Endothelial cell of umbilical vein (primary cell): ENCODE results near the gene CHI3L1. TPM values are rescaled to one million over a fixed set of nuclear protein-coding genes. Genes with fewer than 3 reads are reported as not detected.

ENCODE experiments used
- BruUV-seq: library from RNA; stranded (reverse); fragments of 400-500 nt; replicated peaks from 2 replicates; lab custom pipeline; 2021; lab: Mats Ljungman, UMichigan
- CTCF ChIA-PET: fragments of 300-600, 350-600 bp; sonication (Branson Sonifier 250); formaldehyde crosslinking; loops from one replicate; lab custom pipeline; 2021; ENCODE audit warnings: antibody characterized with exemption, inconsistent platforms; lab: Charles Lee
- POLR2A ChIA-PET: fragments of 300-600, 350-600 bp; sonication (Branson Sonifier 250); formaldehyde crosslinking; loops from one replicate; lab custom pipeline; 2021; ENCODE audit warnings: antibody characterized with exemption, inconsistent platforms; lab: Charles Lee
- DNase-seq: peaks from one replicate; pipeline ENCODE4 v3.0.0-alpha.2; 2011; ENCODE audit warnings: low read depth, low spot score
- FAIRE-seq: peaks from 2 replicates; lab custom pipeline; 2011; peaks lifted over from hg19 to GRCh38; lab: Jason Lieb, UNC
- H2AFZ ChIP-seq: 2 replicates; pipeline ENCODE4 v1.6.0; 2012; ENCODE audit warnings: low read depth, low read length, control low read depth, inconsistent platforms
- H3K27ac ChIP-seq: 2 replicates; pipeline ENCODE4 v1.5.1; 2011; ENCODE audit warnings: low read depth, mild to moderate bottlenecking, control low read depth, low read length, moderate library complexity; ENCODE audit not compliant: insufficient read depth
- H3K27me3 ChIP-seq, 2 experiments: 2 replicates each; pipeline versions ENCODE4 v1.6.0 to v1.6.1; 2011; ENCODE audit warnings: low read length in 2 of 2, mixed read lengths in 1 of 2; ENCODE audit not compliant: control insufficient read depth in 2 of 2, insufficient read depth in 2 of 2
- H3K36me3 ChIP-seq, 2 experiments: 2 replicates in 1 of 2; 3 replicates in 1 of 2; pipeline ENCODE4 v1.5.1; 2011; ENCODE audit warnings: low read length in 2 of 2, mild to moderate bottlenecking in 1 of 2, moderate library complexity in 1 of 2; ENCODE audit not compliant: control insufficient read depth in 2 of 2, insufficient read depth in 2 of 2; ENCODE audit errors: extremely low read depth in 1 of 2
- H3K4me1 ChIP-seq: 3 replicates; pipeline ENCODE4 v1.5.1; 2011; ENCODE audit warnings: mild to moderate bottlenecking, low read length; ENCODE audit not compliant: control insufficient read depth, insufficient read depth; ENCODE audit errors: extremely low read depth
- H3K4me2 ChIP-seq: 2 replicates; pipeline ENCODE4 v1.6.1; 2011; ENCODE audit warnings: low read length, control low read depth, mixed read lengths; ENCODE audit not compliant: insufficient read depth
- H3K4me3 ChIP-seq, 3 experiments: fragments of 200-600 bp in 1 of 3; sonication (generic), shearing (Covaris generic) in 1 of 3; replicated peaks in 1 of 3; 2 replicates each; pipeline ENCODE4 v1.5.1; 2011 to 2016; ENCODE audit warnings: control low read depth in 3 of 3, low read length in 3 of 3, mild to moderate bottlenecking in 2 of 3, inconsistent platforms in 1 of 3, low read depth in 1 of 3, moderate library complexity in 1 of 3; ENCODE audit not compliant: insufficient read depth in 1 of 3
- H3K79me2 ChIP-seq: 2 replicates; pipeline ENCODE4 v1.6.0; 2012; ENCODE audit warnings: low read length, inconsistent platforms; ENCODE audit not compliant: control insufficient read depth, insufficient read depth
- H3K9ac ChIP-seq: replicated peaks from 2 replicates; pipeline ENCODE3; 2011; ENCODE audit warnings: low read length, control low read depth; ENCODE audit not compliant: insufficient read depth; ENCODE audit errors: extremely low read depth
- H3K9me1 ChIP-seq: replicated peaks from 3 replicates; pipeline ENCODE4 v1.6.0; 2011; ENCODE audit warnings: mild to moderate bottlenecking, low read length; ENCODE audit not compliant: control insufficient read depth, insufficient read depth; ENCODE audit errors: extremely low read depth
- H3K9me3 ChIP-seq: replicated peaks from 2 replicates; pipeline ENCODE4 v1.5.1; 2012; ENCODE audit warnings: low read length, inconsistent platforms; ENCODE audit not compliant: control insufficient read depth, insufficient read depth
- H4K20me1 ChIP-seq: replicated peaks from 2 replicates; pipeline ENCODE3; 2011; ENCODE audit warnings: mild to moderate bottlenecking, low read length; ENCODE audit not compliant: control insufficient read depth, insufficient read depth; ENCODE audit errors: extremely low read depth
- EZH2 ChIP-seq: IDR thresholded peaks from 2 replicates; pipeline ENCODE4 v1.6.1; 2012; ENCODE audit warnings: borderline replicate concordance, low read depth, mild to moderate bottlenecking, moderate library complexity, low read length, inconsistent platforms; ENCODE audit not compliant: severe bottlenecking
- FOS ChIP-seq: IDR thresholded peaks from 2 replicates; pipeline ENCODE4 v1.6.1; 2011; ENCODE audit warnings: mild to moderate bottlenecking, low read length, moderate library complexity, borderline replicate concordance; ENCODE audit not compliant: insufficient read depth
- GATA2 ChIP-seq: IDR thresholded peaks from 2 replicates; pipeline ENCODE4 v1.7.0; 2011; ENCODE audit warnings: low read depth, mild to moderate bottlenecking, moderate library complexity, mixed read lengths, low read length; ENCODE audit not compliant: insufficient read length, insufficient read depth
- JUN ChIP-seq: IDR thresholded peaks from 2 replicates; pipeline ENCODE4 v1.6.1; 2011; ENCODE audit warnings: borderline replicate concordance, low read depth; ENCODE audit not compliant: insufficient read length, insufficient read depth
- MYC ChIP-seq: IDR thresholded peaks from one replicate; pipeline ENCODE4 v1.6.1; 2011; ENCODE audit warnings: mild to moderate bottlenecking, low read depth, low read length
- POLR2A ChIP-seq: IDR thresholded peaks from 2 replicates; pipeline ENCODE4 v1.6.1; 2012; ENCODE audit warnings: low read depth, mild to moderate bottlenecking, control low read depth, low read length
- POLR2AphosphoS5 ChIP-seq: IDR thresholded peaks from 2 replicates; pipeline ENCODE4 v1.6.1; 2012; ENCODE audit warnings: low read depth, mild to moderate bottlenecking, control low read depth, low read length, moderate library complexity; ENCODE audit not compliant: insufficient read depth
- dilution Hi-C: fragments of 300-500 bp; cut with MboI; formaldehyde crosslinking; loops from one replicate; pipeline ENCODE4 v1.15.0; 2019; ENCODE audit warnings: low sequenced_read_pairs; ENCODE audit not compliant: extremely low pct_ligation_motif_present
- intact Hi-C: fragments of 100-400 bp; cut with micrococcal nuclease; formaldehyde crosslinking; loops from one replicate; pipeline ENCODE4 v1.10.0; 2022
- polyA plus RNA-seq, 4 experiments: library from polyadenylated mRNA; depleted of rRNA in 3 of 4; stranded (reverse) in 3 of 4; unstranded in 1 of 4; fragments of >200 nt; gene quantifications; 2 replicates each; pipeline versions ENCODE4 v1.2.1 to v1.2.3, GENCODE V29; 2011 to 2012; ENCODE audit warnings: missing spikeins in 1 of 4
- total RNA-seq: library from RNA; stranded (reverse); gene quantifications from 2 replicates; pipeline ENCODE4 v1.2.3, GENCODE V29; 2021
- TF ChIP-seq, protein P1 (sequence below), 2 donors: IDR thresholded peaks; 1 replicate in 1 of 2; 2 replicates in 1 of 2; pipeline ENCODE4 v1.5.1; 2011; ENCODE audit warnings: low read length in 2 of 2, mild to moderate bottlenecking in 2 of 2, moderate library complexity in 2 of 2, control low read depth in 1 of 2, inconsistent platforms in 1 of 2, low read depth in 1 of 2; ENCODE audit not compliant: insufficient read depth in 1 of 2; ENCODE audit errors: extremely low read depth in 1 of 2
- TF ChIP-seq, protein P2 (sequence below): IDR thresholded peaks from 2 replicates; pipeline ENCODE4 v1.6.1; 2011; ENCODE audit not compliant: insufficient read depth, insufficient read length

Gene CHI3L1
- total and polyA plus RNA-seq, 2 donors (not counting 3 experiments of a cell fraction or from before 2014, with no cell fraction given) = not detected

DNA sequence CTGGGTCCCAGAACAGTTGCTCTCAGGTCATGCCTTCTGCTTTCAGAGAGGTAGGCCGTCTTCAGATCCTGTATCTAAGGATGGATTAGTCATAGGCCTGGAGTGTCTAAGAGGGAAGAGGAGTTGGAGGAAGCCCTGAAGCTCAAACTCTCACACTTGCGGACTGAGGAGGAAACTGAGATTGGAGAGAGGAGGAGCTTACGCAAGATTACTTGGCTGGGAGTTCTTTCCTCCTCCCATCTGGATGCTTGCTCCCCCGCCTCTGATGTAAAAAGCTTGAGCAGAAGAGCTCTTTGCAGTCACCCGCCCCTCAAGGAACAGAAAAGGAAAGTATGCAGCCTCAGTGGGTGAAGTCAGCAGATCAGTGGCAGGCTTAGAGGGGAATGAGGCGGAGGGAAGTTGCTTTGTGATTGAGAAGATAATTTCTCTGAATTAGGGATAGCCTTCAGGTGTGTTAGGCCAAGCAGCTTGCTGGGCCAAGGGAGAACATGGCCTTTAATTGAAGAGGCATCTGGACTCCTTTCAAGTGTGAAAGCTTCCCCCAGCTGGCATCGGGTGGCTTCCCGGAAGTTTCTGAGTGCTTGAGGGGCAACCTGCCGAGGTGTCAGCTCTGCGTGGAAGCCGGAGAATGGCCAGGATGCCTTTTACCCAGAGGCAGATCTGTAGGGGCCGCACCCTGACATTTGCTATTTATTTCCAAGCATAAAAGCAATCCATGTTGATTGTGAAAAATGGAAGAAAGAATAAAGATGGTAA lies 52.4 kb downstream of the CHI3L1 start:
- no peaks in the 10 kb centered on the region for H3K79me2 ChIP-seq
- H3K9ac ChIP-seq = no peak overlapping the region
- H3K4me2 ChIP-seq = no peak overlapping the region
- intact Hi-C loops (no loop called here), dilution Hi-C loops (no loop called here)
- no TSS peak for BruUV-seq
- no peak overlapping the region for H3K27ac ChIP-seq
- POLR2A ChIA-PET = no interaction called here
- H3K9me1 ChIP-seq = no peaks in the 10 kb centered on the region
- H2AFZ ChIP-seq = no peak overlapping the region
- DNase-seq (no peak), FAIRE-seq (no peak)
- H4K20me1 ChIP-seq = no peaks in the 10 kb centered on the region
- no peaks in the 10 kb centered on the region for H3K4me1 ChIP-seq
- H3K27me3 ChIP-seq = peaks cover 8 to 19% of the 10 kb centered on the region in 2 experiments
- no peaks in the 10 kb centered on the region for H3K9me3 ChIP-seq
- H3K4me3 ChIP-seq = no peak overlapping the region
- TF ChIP-seq POLR2A (no peak), EZH2 (no peak), FOS (no peak), JUN (no peak), MYC (no peak), POLR2AphosphoS5 (no peak), GATA2 (no peak)
- TF ChIP-seq, protein P1, sequence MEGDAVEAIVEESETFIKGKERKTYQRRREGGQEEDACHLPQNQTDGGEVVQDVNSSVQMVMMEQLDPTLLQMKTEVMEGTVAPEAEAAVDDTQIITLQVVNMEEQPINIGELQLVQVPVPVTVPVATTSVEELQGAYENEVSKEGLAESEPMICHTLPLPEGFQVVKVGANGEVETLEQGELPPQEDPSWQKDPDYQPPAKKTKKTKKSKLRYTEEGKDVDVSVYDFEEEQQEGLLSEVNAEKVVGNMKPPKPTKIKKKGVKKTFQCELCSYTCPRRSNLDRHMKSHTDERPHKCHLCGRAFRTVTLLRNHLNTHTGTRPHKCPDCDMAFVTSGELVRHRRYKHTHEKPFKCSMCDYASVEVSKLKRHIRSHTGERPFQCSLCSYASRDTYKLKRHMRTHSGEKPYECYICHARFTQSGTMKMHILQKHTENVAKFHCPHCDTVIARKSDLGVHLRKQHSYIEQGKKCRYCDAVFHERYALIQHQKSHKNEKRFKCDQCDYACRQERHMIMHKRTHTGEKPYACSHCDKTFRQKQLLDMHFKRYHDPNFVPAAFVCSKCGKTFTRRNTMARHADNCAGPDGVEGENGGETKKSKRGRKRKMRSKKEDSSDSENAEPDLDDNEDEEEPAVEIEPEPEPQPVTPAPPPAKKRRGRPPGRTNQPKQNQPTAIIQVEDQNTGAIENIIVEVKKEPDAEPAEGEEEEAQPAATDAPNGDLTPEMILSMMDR (IDR thresholded peaks at IDR 0.05; ENCODE audit: extremely low read depth in 1 of 2, insufficient read depth in 1 of 2, low read depth in 1 of 2, low read length in 2 of 2) = no peak
- TF ChIP-seq, protein P2, sequence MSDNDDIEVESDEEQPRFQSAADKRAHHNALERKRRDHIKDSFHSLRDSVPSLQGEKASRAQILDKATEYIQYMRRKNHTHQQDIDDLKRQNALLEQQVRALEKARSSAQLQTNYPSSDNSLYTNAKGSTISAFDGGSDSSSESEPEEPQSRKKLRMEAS = no peak
- CTCF ChIA-PET = interaction anchor here (0.5 to 3.3 kb wide), 4 partner anchors 16 to 212 kb away, joined by 3 to 19 read pairs (median 8); no protein-coding TSS in a partner anchor
- no peaks in the 10 kb centered on the region for H3K36me3 ChIP-seq
